K562 (cell line): Measurements from ENCODE around the gene POLR3G. TPM values are rescaled to one million over a fixed set of nuclear protein-coding genes. Genes with fewer than 3 reads are reported as not detected.

Source experiments
- L3MBTL2 ChIP-seq: fragments of 450-650 bp; IDR thresholded peaks from 2 replicates; pipeline ENCODE4 v1.6.1; 2016; ENCODE audit warnings: mild to moderate bottlenecking, moderate library complexity
- MCM5 ChIP-seq: fragments of 450-650 bp; IDR thresholded peaks from 2 replicates; pipeline ENCODE4 v1.6.1; 2016; ENCODE audit warnings: low read depth
- NFE2L1 ChIP-seq: fragments of 450-650 bp; IDR thresholded peaks from 2 replicates; pipeline ENCODE4 v1.6.1; 2016; ENCODE audit warnings: missing genetic modification characterization, low read depth, mild to moderate bottlenecking, missing compliant biosample characterization, moderate library complexity, borderline replicate concordance
- PHB2 ChIP-seq: fragments of 450-650 bp; IDR thresholded peaks from 2 replicates; pipeline ENCODE4 v1.6.1; 2017; ENCODE audit warnings: low read depth
- polyA plus RNA-seq, 8 experiments: library from polyadenylated mRNA; depleted of rRNA in 4 of 8; stranded (reverse) in 5 of 8; unstranded in 3 of 8; fragments of >200 nt; fragmentation: Nextera tagmentation in 2 of 8; fragmentation: Illumina TruSeq in 1 of 8; extraction: Ambion mirVana in 2 of 8; extraction: Trizol in 1 of 8; gene quantifications; 2 replicates each; pipeline versions ENCODE4 v1.2.1 to v1.2.3, GENCODE V29; 2011 to 2014; ENCODE audit warnings: inconsistent platforms in 1 of 8, missing spikeins in 1 of 8
- total RNA-seq, 7 experiments: library from RNA; depleted of rRNA in 6 of 7; stranded (reverse); fragments of >200 nt in 6 of 7; fragmentation: Illumina TruSeq in 2 of 7; extraction: Trizol in 2 of 7; gene quantifications; 2 replicates each; pipeline versions ENCODE4 v1.2.1 to v1.2.3, GENCODE V29; 2011 to 2021; ENCODE audit warnings: low replicate concordance in 1 of 7
- TF ChIP-seq, protein P1 (sequence below): fragments of 200-800 bp; sonication (Bioruptor generic); IDR thresholded peaks from 2 replicates; pipeline ENCODE4 v1.6.1; 2016; ENCODE audit warnings: missing genetic modification characterization, missing compliant biosample characterization
- TF ChIP-seq, protein P2 (sequence below): IDR thresholded peaks from 3 replicates; pipeline ENCODE4 v1.6.1; 2011; ENCODE audit warnings: borderline replicate concordance, mild to moderate bottlenecking, moderate library complexity; ENCODE audit not compliant: insufficient read length; ENCODE audit errors: extremely low read depth

POLR3G gene
- total and polyA plus RNA-seq, 9 of the 15 experiments (the other 6 are each of a cell fraction or from before 2014, with no cell fraction given) = 39.0 to 111 (median 59.0) TPM

DNA sequence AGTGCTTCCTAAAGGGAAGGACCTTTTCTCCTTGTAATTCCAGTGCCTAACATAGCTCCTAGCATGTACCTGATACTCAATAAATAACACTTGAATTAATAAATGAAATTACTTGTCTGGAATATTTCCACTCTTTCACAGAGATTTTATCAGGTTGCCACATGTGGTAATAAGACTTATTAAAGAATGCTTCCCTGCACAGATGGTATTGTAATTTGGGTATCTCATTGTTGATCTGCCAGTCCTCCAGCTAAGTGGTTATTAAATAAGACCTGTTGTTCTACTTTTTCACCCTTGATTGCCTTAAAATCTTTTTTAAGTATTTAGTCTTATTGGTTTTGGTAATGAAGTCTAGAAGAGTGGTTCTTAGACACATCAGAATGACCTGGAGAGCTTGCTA, 37.0 kb upstream of the POLR3G start (continued):
- TF ChIP-seq, protein P1, sequence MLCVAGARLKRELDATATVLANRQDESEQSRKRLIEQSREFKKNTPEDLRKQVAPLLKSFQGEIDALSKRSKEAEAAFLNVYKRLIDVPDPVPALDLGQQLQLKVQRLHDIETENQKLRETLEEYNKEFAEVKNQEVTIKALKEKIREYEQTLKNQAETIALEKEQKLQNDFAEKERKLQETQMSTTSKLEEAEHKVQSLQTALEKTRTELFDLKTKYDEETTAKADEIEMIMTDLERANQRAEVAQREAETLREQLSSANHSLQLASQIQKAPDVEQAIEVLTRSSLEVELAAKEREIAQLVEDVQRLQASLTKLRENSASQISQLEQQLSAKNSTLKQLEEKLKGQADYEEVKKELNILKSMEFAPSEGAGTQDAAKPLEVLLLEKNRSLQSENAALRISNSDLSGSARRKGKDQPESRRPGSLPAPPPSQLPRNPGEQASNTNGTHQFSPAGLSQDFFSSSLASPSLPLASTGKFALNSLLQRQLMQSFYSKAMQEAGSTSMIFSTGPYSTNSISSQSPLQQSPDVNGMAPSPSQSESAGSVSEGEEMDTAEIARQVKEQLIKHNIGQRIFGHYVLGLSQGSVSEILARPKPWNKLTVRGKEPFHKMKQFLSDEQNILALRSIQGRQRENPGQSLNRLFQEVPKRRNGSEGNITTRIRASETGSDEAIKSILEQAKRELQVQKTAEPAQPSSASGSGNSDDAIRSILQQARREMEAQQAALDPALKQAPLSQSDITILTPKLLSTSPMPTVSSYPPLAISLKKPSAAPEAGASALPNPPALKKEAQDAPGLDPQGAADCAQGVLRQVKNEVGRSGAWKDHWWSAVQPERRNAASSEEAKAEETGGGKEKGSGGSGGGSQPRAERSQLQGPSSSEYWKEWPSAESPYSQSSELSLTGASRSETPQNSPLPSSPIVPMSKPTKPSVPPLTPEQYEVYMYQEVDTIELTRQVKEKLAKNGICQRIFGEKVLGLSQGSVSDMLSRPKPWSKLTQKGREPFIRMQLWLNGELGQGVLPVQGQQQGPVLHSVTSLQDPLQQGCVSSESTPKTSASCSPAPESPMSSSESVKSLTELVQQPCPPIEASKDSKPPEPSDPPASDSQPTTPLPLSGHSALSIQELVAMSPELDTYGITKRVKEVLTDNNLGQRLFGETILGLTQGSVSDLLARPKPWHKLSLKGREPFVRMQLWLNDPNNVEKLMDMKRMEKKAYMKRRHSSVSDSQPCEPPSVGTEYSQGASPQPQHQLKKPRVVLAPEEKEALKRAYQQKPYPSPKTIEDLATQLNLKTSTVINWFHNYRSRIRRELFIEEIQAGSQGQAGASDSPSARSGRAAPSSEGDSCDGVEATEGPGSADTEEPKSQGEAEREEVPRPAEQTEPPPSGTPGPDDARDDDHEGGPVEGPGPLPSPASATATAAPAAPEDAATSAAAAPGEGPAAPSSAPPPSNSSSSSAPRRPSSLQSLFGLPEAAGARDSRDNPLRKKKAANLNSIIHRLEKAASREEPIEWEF = no peak
- TF ChIP-seq MCM5 = no peak
- TF ChIP-seq NFE2L1 (tag) = no peak
- no peak for TF ChIP-seq L3MBTL2
- no peak for TF ChIP-seq PHB2
- TF ChIP-seq, protein P2, sequence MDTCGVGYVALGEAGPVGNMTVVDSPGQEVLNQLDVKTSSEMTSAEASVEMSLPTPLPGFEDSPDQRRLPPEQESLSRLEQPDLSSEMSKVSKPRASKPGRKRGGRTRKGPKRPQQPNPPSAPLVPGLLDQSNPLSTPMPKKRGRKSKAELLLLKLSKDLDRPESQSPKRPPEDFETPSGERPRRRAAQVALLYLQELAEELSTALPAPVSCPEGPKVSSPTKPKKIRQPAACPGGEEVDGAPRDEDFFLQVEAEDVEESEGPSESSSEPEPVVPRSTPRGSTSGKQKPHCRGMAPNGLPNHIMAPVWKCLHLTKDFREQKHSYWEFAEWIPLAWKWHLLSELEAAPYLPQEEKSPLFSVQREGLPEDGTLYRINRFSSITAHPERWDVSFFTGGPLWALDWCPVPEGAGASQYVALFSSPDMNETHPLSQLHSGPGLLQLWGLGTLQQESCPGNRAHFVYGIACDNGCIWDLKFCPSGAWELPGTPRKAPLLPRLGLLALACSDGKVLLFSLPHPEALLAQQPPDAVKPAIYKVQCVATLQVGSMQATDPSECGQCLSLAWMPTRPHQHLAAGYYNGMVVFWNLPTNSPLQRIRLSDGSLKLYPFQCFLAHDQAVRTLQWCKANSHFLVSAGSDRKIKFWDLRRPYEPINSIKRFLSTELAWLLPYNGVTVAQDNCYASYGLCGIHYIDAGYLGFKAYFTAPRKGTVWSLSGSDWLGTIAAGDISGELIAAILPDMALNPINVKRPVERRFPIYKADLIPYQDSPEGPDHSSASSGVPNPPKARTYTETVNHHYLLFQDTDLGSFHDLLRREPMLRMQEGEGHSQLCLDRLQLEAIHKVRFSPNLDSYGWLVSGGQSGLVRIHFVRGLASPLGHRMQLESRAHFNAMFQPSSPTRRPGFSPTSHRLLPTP = no peak
